Gastroesophageal sphincter (tissue), 3 donors: ENCODE results near the gene EEF1AKMT3.

Source experiments
- CTCF ChIP-seq, 4 experiments: fragments of 200-600 bp in 2 of 4; fragments of 450-650 bp in 2 of 4; sonication (generic) in 1 of 4; IDR thresholded peaks; one replicate each; pipeline ENCODE4 v1.5.1; 2017 to 2019; ENCODE audit warnings: antibody characterized with exemption in 4 of 4, mild to moderate bottlenecking in 2 of 4, moderate library complexity in 2 of 4
- EP300 ChIP-seq: sonication (generic); formaldehyde crosslinking; IDR thresholded peaks from one replicate; pipeline ENCODE4 v1.6.1; 2017; ENCODE audit warnings: antibody characterized with exemption, mild to moderate bottlenecking
- POLR2A ChIP-seq, 2 donors: fragments of 450-650 bp; IDR thresholded peaks; one replicate each; pipeline ENCODE4 v1.6.1; 2017; ENCODE audit warnings: antibody characterized with exemption in 2 of 2, mild to moderate bottlenecking in 2 of 2, moderate library complexity in 1 of 2
- POLR2AphosphoS5 ChIP-seq: sonication (generic); formaldehyde crosslinking; IDR thresholded peaks from one replicate; pipeline ENCODE4 v1.6.1; 2017; ENCODE audit warnings: antibody characterized with exemption

- no peak for TF ChIP-seq EP300
- TF ChIP-seq CTCF (IDR thresholded peaks at IDR 0.05): no peak
- TF ChIP-seq POLR2AphosphoS5: no peak
- no peak for TF ChIP-seq POLR2A (IDR thresholded peaks at IDR 0.05)
Observed at GRCh38 chr12:57781244-57781643, 8.8 kb downstream of the EEF1AKMT3 start.
